ENCODE measurements around the gene MYO15B.
A peak's percentile ranks its signal among the peaks of the same experiment; 100 is the strongest.

DNA sequence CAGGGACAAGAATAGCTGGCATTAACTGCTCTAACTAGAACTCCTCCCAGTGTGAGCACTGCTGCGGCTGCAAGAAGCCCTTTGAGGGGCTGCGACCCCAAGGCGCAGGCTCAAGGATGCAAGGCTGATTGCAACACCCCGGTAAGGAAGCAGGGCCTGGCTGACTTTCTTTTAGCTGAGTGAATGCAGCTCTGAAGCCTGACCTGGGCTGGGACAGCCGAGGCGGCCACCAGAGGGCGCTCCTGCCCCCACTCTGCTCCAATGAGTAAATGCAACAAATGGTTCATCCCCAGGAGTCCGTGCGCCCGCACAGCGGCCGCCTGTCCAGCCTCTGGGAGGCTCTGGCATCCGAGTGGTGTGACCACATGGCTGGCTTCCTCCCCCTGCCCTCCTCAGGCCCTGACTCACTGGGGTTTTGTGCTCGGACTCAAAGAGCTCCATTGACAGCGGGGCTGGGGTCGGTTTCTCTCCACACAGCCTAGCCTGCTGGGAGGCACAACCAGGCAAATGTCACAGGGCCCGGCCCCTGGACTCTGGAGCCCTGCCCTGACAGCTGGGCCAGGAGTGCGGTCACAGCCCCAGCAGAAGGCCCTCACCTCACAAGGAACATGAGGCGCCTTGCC, 45.4 kb downstream of the MYO15B start, which contains the start of gene SMIM5:
- TF ChIP-seq POLR2A (IDR thresholded peaks at IDR 0.05; ENCODE audit: low read depth, low read length) (no peak), EZH2 (IDR thresholded peaks at IDR 0.05; ENCODE audit: borderline replicate concordance, low read depth, low read length, severe bottlenecking) (no peak), POLR2AphosphoS5 (IDR thresholded peaks at IDR 0.05; ENCODE audit: insufficient read depth, low read depth, low read length) (no peak), JUN (IDR thresholded peaks at IDR 0.05; ENCODE audit: borderline replicate concordance, insufficient read depth, insufficient read length, low read depth) (no peak)
- TF ChIP-seq, protein P1, sequence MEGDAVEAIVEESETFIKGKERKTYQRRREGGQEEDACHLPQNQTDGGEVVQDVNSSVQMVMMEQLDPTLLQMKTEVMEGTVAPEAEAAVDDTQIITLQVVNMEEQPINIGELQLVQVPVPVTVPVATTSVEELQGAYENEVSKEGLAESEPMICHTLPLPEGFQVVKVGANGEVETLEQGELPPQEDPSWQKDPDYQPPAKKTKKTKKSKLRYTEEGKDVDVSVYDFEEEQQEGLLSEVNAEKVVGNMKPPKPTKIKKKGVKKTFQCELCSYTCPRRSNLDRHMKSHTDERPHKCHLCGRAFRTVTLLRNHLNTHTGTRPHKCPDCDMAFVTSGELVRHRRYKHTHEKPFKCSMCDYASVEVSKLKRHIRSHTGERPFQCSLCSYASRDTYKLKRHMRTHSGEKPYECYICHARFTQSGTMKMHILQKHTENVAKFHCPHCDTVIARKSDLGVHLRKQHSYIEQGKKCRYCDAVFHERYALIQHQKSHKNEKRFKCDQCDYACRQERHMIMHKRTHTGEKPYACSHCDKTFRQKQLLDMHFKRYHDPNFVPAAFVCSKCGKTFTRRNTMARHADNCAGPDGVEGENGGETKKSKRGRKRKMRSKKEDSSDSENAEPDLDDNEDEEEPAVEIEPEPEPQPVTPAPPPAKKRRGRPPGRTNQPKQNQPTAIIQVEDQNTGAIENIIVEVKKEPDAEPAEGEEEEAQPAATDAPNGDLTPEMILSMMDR (IDR thresholded peaks at IDR 0.05; ENCODE audit: extremely low read depth in 1 of 2, insufficient read depth in 1 of 2, low read depth in 1 of 2, low read length in 2 of 2), result peak; percentile 92 to 97
